ENCODE results near the gene BHMT2. TPM values are rescaled to one million over a fixed set of nuclear protein-coding genes. Genes with fewer than 3 reads are reported as not detected.

BHMT2 gene
- total and polyA plus RNA-seq, 2 donors (not counting 3 experiments of a cell fraction or from before 2014, with no cell fraction given), result 0.71 to 0.92 TPM

- H3K4me2 ChIP-seq (ENCODE audit: insufficient read depth, low read length), result no peak overlapping the region
- H3K9me3 ChIP-seq (replicated peaks; ENCODE audit: control insufficient read depth, insufficient read depth, low read length), result no peaks in the 10 kb centered on the region
- BruUV-seq (replicated peaks), result no TSS peak
- H3K27me3 ChIP-seq (ENCODE audit: control insufficient read depth in 2 of 2, insufficient read depth in 2 of 2, low read length in 2 of 2), result peaks cover 17 to 27% of the 10 kb centered on the region in 2 experiments
- H3K27ac ChIP-seq (ENCODE audit: insufficient read depth, low read depth, low read length), result no peak overlapping the region
- H3K9ac ChIP-seq (replicated peaks; ENCODE audit: extremely low read depth, insufficient read depth, low read length), result no peak overlapping the region
- H3K4me3 ChIP-seq (replicated peaks in 1 of 3; ENCODE audit: insufficient read depth in 1 of 3, low read depth in 1 of 3, low read length in 3 of 3), result no peak overlapping the region
- intact Hi-C loops (cut with micrococcal nuclease), result no loop called here
- no peak overlapping the region for H2AFZ ChIP-seq (ENCODE audit: low read depth, low read length)
- H3K9me1 ChIP-seq (replicated peaks; ENCODE audit: control insufficient read depth, extremely low read depth, insufficient read depth, low read length), result no peaks in the 10 kb centered on the region
- ChIA-PET POLR2A (no interaction called here), CTCF (interaction anchor here (1.1 to 3.8 kb wide), 4 partner anchors 12 to 82 kb away, joined by 3 to 25 read pairs (median 15); no protein-coding TSS in a partner anchor)
- DNase-seq (ENCODE audit: low read depth, low spot score), result no peak
- no peak for FAIRE-seq
- H3K79me2 ChIP-seq (ENCODE audit: control insufficient read depth, insufficient read depth, low read length), result no peaks in the 10 kb centered on the region
- H4K20me1 ChIP-seq (replicated peaks; ENCODE audit: control insufficient read depth, extremely low read depth, insufficient read depth, low read length), result no peaks in the 10 kb centered on the region
- H3K4me1 ChIP-seq (ENCODE audit: control insufficient read depth, extremely low read depth, insufficient read depth, low read length), result no peaks in the 10 kb centered on the region
- TF ChIP-seq MYC (IDR thresholded peaks at IDR 0.05; ENCODE audit: low read depth, low read length), result no peak
- no peak for TF ChIP-seq JUN (IDR thresholded peaks at IDR 0.05; ENCODE audit: borderline replicate concordance, insufficient read depth, insufficient read length, low read depth)
- TF ChIP-seq MAX (IDR thresholded peaks at IDR 0.05; ENCODE audit: insufficient read depth, insufficient read length), result no peak
- no peak for TF ChIP-seq CTCF (IDR thresholded peaks at IDR 0.05; ENCODE audit: extremely low read depth in 1 of 2, insufficient read depth in 1 of 2, low read depth in 1 of 2, low read length in 2 of 2)
- no peak for TF ChIP-seq GATA2 (IDR thresholded peaks at IDR 0.05; ENCODE audit: insufficient read depth, insufficient read length, low read depth, low read length)
- no peak for TF ChIP-seq POLR2A (IDR thresholded peaks at IDR 0.05; ENCODE audit: low read depth, low read length)
- no peaks in the 10 kb centered on the region for H3K36me3 ChIP-seq (ENCODE audit: control insufficient read depth in 2 of 2, extremely low read depth in 1 of 2, insufficient read depth in 2 of 2, low read length in 2 of 2)
- dilution Hi-C loops (cut with MboI; ENCODE audit: extremely low pct_ligation_motif_present, low sequenced_read_pairs), result no loop called here
Measured at GRCh38 chr5:79107020-79107796, 37.6 kb downstream of the BHMT2 start.
